GM12872 (cell line): ENCODE results near the gene COL2A1.

ENCODE experiments used
- CTCF ChIP-seq: IDR thresholded peaks from 3 replicates; pipeline ENCODE4 v1.5.1; 2011; ENCODE audit warnings: low read depth, mild to moderate bottlenecking, low read length, moderate library complexity; ENCODE audit not compliant: insufficient read depth

Gene COL2A1

GRCh38 chr12:47962198-47962597 lies 42.1 kb downstream of the COL2A1 start:
- TF ChIP-seq CTCF, result no peak

- no peak for TF ChIP-seq CTCF
Measured at GRCh38 chr12:47955059-47955458, 49.2 kb downstream of the COL2A1 start.

GRCh38 chr12:47954467-47955045 lies 49.7 kb downstream of the COL2A1 start:
- no peak for TF ChIP-seq CTCF

- no peak for TF ChIP-seq CTCF
Measured at GRCh38 chr12:47954058-47954457, 50.2 kb downstream of the COL2A1 start.

GRCh38 chr12:47950856-47951468 lies 53.3 kb downstream of the COL2A1 start:
- TF ChIP-seq CTCF, result no peak

GRCh38 chr12:47949441-47950341 lies 54.6 kb downstream of the COL2A1 start:
- peak; percentile 98 for TF ChIP-seq CTCF

- TF ChIP-seq CTCF, result no peak
Measured at GRCh38 chr12:47947341-47947740, 56.9 kb downstream of the COL2A1 start.
